Left ventricle myocardium inferior (tissue), 1 donor: ENCODE results near the gene IDE. TPM values are rescaled to one million over a fixed set of nuclear protein-coding genes. Genes with fewer than 3 reads are reported as not detected.
"Not testable (repeated sequence)": the region's sequence is repeated elsewhere in the genome, so short reads cannot be mapped to it uniquely, and the experiment has no call there.

ENCODE experiments used
- DNase-seq: peaks from one replicate; pipeline ENCODE4 v3.0.0-alpha.2; 2020
- H3K27ac ChIP-seq: fragments of 200-600 bp; replicated peaks from 2 replicates; pipeline ENCODE4 v1.8.0; 2021
- H3K27me3 ChIP-seq: fragments of 200-600 bp; 2 replicates; pipeline ENCODE4 v1.8.0; 2021; ENCODE audit warnings: low read depth
- H3K36me3 ChIP-seq: fragments of 200-600 bp; 2 replicates; pipeline ENCODE4 v1.8.0; 2021
- H3K4me1 ChIP-seq: fragments of 200-600 bp; 2 replicates; pipeline ENCODE4 v1.8.0; 2021
- H3K4me3 ChIP-seq: fragments of 200-600 bp; 2 replicates; pipeline ENCODE4 v1.8.0; 2021; ENCODE audit warnings: mild to moderate bottlenecking, moderate library complexity
- H3K9me3 ChIP-seq: fragments of 200-600 bp; replicated peaks from 2 replicates; pipeline ENCODE4 v1.8.0; 2021
- CTCF ChIP-seq: fragments of 200-600 bp; IDR thresholded peaks from 2 replicates; pipeline ENCODE4 v1.8.0; 2021; ENCODE audit warnings: antibody characterized with exemption, mild to moderate bottlenecking, borderline replicate concordance
- intact Hi-C: fragments of 100-400 bp; cut with micrococcal nuclease; formaldehyde crosslinking; loops from one replicate; pipeline ENCODE4 v1.11.0; 2022
- total RNA-seq: library from RNA; stranded (reverse); fragmentation: NEBNext Ultra II Directional; extraction: Animal tissue kit (Norgen Biotek cat#: 25700); gene quantifications from one replicate; pipeline ENCODE4 v1.2.1, GENCODE V29; 2021
- donor health status: DM: no; HTN: yes; CAD: no; lungs with severe emphysema.

IDE gene
- total RNA-seq, 1 donor from 2014 or later = 42.1 TPM

- H3K9me3 ChIP-seq = no peaks in the 10 kb centered on the region
- intact Hi-C loops = loop anchor here (2.0 kb wide), 1 partner anchor 166 kb away; no protein-coding TSS in a partner anchor
- no peaks in the 10 kb centered on the region for H3K27me3 ChIP-seq
- peak; percentile 11 for TF ChIP-seq CTCF
- H3K4me3 ChIP-seq = peak overlapping the region; percentile 93
- H3K27ac ChIP-seq = peak overlapping the region; percentile 95
- peak; percentile 39 for DNase-seq
- H3K36me3 ChIP-seq = no peaks in the 10 kb centered on the region
- H3K4me1 ChIP-seq = peaks cover 25% of the 10 kb centered on the region
Measured at GRCh38 chr10:92590623-92591549, 17.0 kb upstream of the IDE start.

GRCh38 chr10:92582347-92582746, 8.5 kb upstream of the IDE start:
- H3K27ac ChIP-seq, H3K4me3 ChIP-seq, intact Hi-C loops, H3K4me1 ChIP-seq, DNase-seq, H3K9me3 ChIP-seq, H3K27me3 ChIP-seq, H3K36me3 ChIP-seq: not testable (repeated sequence)

- no peak overlapping the region for H3K27ac ChIP-seq
- H3K4me1 ChIP-seq = peaks cover 39% of the 10 kb centered on the region
- no peak for DNase-seq
- no peaks in the 10 kb centered on the region for H3K9me3 ChIP-seq
- no peaks in the 10 kb centered on the region for H3K36me3 ChIP-seq
- intact Hi-C loops = no loop called here
- H3K27me3 ChIP-seq = no peaks in the 10 kb centered on the region
- no peak for TF ChIP-seq CTCF
- no peak overlapping the region for H3K4me3 ChIP-seq
Measured at GRCh38 chr10:92575961-92576360, 2.1 kb upstream of the IDE start.

- Histone ChIP-seq H3K4me1 (peaks cover 47% of the 10 kb centered on the region), H3K4me3 (peak overlapping the region; percentile 97), H3K27ac (peak overlapping the region; percentile 98), H3K9me3 (no peaks in the 10 kb centered on the region), H3K27me3 (no peaks in the 10 kb centered on the region), H3K36me3 (no peaks in the 10 kb centered on the region)
- intact Hi-C loops = loop anchor here (5.0 kb wide), 1 partner anchor 57 kb away; no protein-coding TSS in a partner anchor
- peak; percentile 24 for TF ChIP-seq CTCF
- no peak for DNase-seq
Measured at GRCh38 chr10:92574548-92575261, 812 bp upstream of the IDE start.

GRCh38 chr10:92573091-92573797, 649 bp downstream of the IDE start:
- no peak for TF ChIP-seq CTCF
- Histone ChIP-seq H3K27ac (peak overlapping the region; percentile 98), H3K4me3 (peak overlapping the region; percentile 97), H3K27me3 (no peaks in the 10 kb centered on the region), H3K36me3 (no peaks in the 10 kb centered on the region), H3K4me1 (peaks cover 58% of the 10 kb centered on the region), H3K9me3 (no peaks in the 10 kb centered on the region)
- no peak for DNase-seq
- intact Hi-C loops = loop anchor here (5.0 kb wide), 1 partner anchor 56 kb away; no protein-coding TSS in a partner anchor
